Ectodermal cell (in vitro differentiated cells): Measurements from ENCODE around the gene LMO2.

ENCODE experiments used
- H3K27ac ChIP-seq: 2 replicates; pipeline ENCODE4 v1.7.0; 2013; ENCODE audit warnings: mild to moderate bottlenecking, low read depth, low read length; ENCODE audit not compliant: insufficient read depth, poor library complexity, severe bottlenecking
- H3K27me3 ChIP-seq: 2 replicates; pipeline ENCODE4 v1.7.0; 2013; ENCODE audit warnings: mild to moderate bottlenecking, low read length; ENCODE audit not compliant: insufficient read depth, control insufficient read depth, poor library complexity, severe bottlenecking
- H3K36me3 ChIP-seq: one replicate; pipeline ENCODE4 v1.7.0; 2013; ENCODE audit warnings: low read length; ENCODE audit not compliant: control insufficient read depth, insufficient read depth
- H3K4me1 ChIP-seq: one replicate; pipeline ENCODE4 v1.7.0; 2013; ENCODE audit warnings: low read length; ENCODE audit not compliant: control insufficient read depth, insufficient read depth
- H3K4me3 ChIP-seq: 2 replicates; pipeline ENCODE4 v1.7.0; 2013; ENCODE audit warnings: low read depth, low read length, control low read depth; ENCODE audit not compliant: insufficient read depth
- H3K9me3 ChIP-seq: 2 replicates; pipeline ENCODE4 v1.7.0; 2013; ENCODE audit warnings: mild to moderate bottlenecking, low read length, moderate library complexity; ENCODE audit not compliant: control insufficient read depth
- WGBS, 2 experiments: methylation state at CpG; one replicate each; pipeline ENCODE4 v1.1.7; 2013; ENCODE audit warnings: missing lambda C conversion rate in 2 of 2; 5-methylcytosine and 5-hydroxymethylcytosine counted together

The LMO2 gene

DNA sequence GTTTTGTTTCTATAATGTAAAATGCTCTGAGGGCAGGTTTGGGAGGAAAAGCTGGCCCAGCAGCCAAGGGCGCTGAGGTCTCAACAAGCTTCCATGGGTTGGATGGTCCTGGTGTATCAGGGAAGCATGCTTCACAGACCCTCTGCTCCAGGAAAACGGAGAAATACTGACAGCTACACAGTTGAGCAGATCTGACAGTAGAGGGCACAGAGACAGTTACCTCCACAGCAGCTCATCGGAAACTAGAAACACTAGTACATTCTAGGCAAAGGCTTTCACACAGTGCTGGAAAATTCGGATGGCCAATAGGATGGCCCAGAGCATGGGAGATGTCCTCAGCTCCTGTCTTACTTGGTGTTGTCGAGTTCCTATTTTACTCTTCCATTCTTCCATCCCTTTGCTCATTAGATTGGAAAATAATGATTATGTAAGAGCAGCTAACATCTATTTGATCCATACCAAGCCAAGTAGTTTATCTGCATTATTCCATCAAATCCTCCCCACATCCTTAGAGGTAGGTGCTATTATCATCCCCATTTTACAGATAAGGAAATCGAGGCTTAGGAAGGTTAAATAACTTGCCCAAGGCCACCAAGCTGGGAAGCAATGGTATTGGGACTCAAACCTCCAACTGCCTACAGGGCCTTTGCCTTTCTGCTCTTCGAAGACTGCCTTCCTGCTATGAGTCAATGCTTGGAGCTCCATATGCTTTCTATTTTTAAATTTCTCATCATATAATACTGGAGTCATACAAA lies 28.3 kb downstream of the LMO2 start:
- no peaks in the 10 kb centered on the region for H3K9me3 ChIP-seq
- peaks cover 12% of the 10 kb centered on the region for H3K4me1 ChIP-seq
- peaks cover 37% of the 10 kb centered on the region for H3K27me3 ChIP-seq
- WGBS, 2 experiments = 92 to 95% methylated on average over 7 of the region's 7 CpGs
- H3K4me3 ChIP-seq = no peak overlapping the region
- H3K27ac ChIP-seq = no peak overlapping the region
- H3K36me3 ChIP-seq = no peaks in the 10 kb centered on the region

DNA sequence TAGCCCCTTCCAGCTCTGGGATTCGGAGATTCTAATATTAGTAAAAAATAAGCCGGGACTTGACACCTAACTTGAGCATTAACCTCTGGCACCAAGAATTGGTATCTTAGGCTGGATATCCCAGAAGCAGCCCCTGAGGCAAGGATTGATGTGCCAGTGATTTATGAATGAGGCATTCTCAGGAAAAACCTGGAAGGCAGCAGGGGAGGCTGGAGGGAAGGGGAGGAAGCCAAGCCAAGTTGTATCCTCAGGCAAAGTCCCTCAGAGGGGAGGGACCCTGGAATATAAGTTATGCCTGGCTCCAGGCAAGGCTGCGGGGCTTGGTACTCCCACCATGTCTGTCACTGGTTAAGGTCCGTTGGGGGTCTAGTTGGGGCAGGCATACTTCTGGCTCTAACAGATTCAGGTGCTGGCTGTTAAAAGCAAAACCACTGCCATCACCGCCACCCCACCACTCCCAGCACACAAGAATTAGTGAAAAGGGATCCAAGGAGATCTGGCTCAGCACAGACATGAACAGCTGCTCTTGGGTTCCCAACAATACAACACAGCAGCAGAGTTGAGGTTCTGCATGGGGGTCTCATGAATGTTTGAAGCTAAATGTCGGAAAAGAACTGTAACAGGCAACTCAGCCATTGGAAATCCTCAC lies 29.8 kb downstream of the LMO2 start:
- Histone ChIP-seq H3K36me3 (no peaks in the 10 kb centered on the region), H3K4me3 (no peak overlapping the region), H3K27ac (no peak overlapping the region), H3K9me3 (no peaks in the 10 kb centered on the region), H3K27me3 (peaks cover 28% of the 10 kb centered on the region), H3K4me1 (peaks cover 11% of the 10 kb centered on the region)
- WGBS, 2 experiments = 87 to 90% methylated on average over 6 of the region's 6 CpGs

GRCh38 chr11:33861386-33861785 lies 30.5 kb downstream of the LMO2 start:
- no peaks in the 10 kb centered on the region for H3K36me3 ChIP-seq
- WGBS, 2 experiments = 49 to 54% methylated on average over 6 of the region's 6 CpGs
- no peaks in the 10 kb centered on the region for H3K9me3 ChIP-seq
- no peak overlapping the region for H3K4me3 ChIP-seq
- H3K4me1 ChIP-seq = peaks cover 11% of the 10 kb centered on the region
- peaks cover 21% of the 10 kb centered on the region for H3K27me3 ChIP-seq
- no peak overlapping the region for H3K27ac ChIP-seq

- Histone ChIP-seq H3K9me3 (no peaks in the 10 kb centered on the region), H3K27me3 (peaks cover 17% of the 10 kb centered on the region), H3K27ac (no peak overlapping the region), H3K36me3 (no peaks in the 10 kb centered on the region), H3K4me1 (peaks cover 11% of the 10 kb centered on the region), H3K4me3 (no peak overlapping the region)
- 80 to 83% methylated on average over 5 of the region's 5 CpGs for WGBS, 2 experiments
Measured at GRCh38 chr11:33860926-33861325, 30.9 kb downstream of the LMO2 start.

DNA sequence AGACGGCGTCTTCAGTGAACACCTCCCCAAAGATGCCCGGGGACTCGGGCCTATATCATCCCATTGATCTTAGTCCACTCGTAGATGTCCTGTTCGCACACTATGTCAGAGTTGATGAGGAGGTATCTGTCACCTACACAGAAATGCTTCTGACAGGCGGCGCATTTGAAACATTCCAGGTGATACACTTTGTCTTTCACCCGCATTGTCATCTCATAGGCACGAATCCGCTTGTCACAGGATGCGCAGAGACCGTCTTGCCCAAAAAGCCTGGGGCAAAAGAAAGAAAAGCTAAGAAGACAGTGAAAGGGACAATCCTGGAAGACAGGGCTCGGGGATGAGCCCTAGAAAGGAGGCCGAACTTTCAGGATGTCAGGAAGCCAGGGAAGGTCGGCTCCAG lies 32.6 kb downstream of the LMO2 start:
- Histone ChIP-seq H3K36me3 (no peaks in the 10 kb centered on the region), H3K9me3 (no peaks in the 10 kb centered on the region), H3K27me3 (peaks cover 11% of the 10 kb centered on the region), H3K4me1 (peaks cover 11% of the 10 kb centered on the region), H3K27ac (no peak overlapping the region), H3K4me3 (no peak overlapping the region)
- 95 to 96% methylated on average over 16 of the region's 16 CpGs for WGBS, 2 experiments

DNA sequence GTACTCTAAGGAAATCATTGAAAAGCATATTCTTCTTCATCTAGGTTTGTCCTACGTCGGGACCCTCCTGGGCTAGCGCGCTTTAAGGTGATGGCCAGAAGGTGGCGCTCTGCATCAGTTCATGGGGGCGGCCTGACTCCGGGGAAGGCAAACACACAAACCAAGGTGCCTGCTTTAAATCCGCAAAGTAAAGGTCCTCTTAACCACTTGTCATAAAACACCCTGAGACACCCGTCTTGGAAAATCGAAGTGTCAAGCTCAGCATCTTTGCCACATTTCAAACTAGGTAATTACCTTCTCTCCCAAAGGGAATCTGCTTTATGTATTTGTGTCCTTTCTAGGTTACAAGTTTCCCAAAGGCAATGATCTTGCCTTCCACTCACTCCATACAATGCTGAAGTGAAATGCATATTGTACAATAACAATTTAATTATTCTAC lies 33.9 kb downstream of the LMO2 start:
- no peaks in the 10 kb centered on the region for H3K36me3 ChIP-seq
- 6 to 7% methylated on average over 10 of the region's 10 CpGs for WGBS, 2 experiments
- no peak overlapping the region for H3K4me3 ChIP-seq
- no peak overlapping the region for H3K27ac ChIP-seq
- H3K9me3 ChIP-seq = no peaks in the 10 kb centered on the region
- peaks cover 11% of the 10 kb centered on the region for H3K4me1 ChIP-seq
- H3K27me3 ChIP-seq = peaks cover 6% of the 10 kb centered on the region

- no peak overlapping the region for H3K4me3 ChIP-seq
- peaks cover 6% of the 10 kb centered on the region for H3K27me3 ChIP-seq
- no peaks in the 10 kb centered on the region for H3K36me3 ChIP-seq
Measured at GRCh38 chr11:33855500-33855899, 36.4 kb downstream of the LMO2 start.

GRCh38 chr11:33848717-33849390 lies 43.0 kb downstream of the LMO2 start:
- Histone ChIP-seq H3K4me3 (no peak overlapping the region), H3K27me3 (no peaks in the 10 kb centered on the region), H3K27ac (no peak overlapping the region), H3K36me3 (no peaks in the 10 kb centered on the region), H3K9me3 (no peaks in the 10 kb centered on the region), H3K4me1 (no peaks in the 10 kb centered on the region)
- WGBS, 2 experiments = 86 to 94% methylated on average over 6 of the region's 6 CpGs

More at GRCh38 chr11:33855500-33855899, 36.4 kb downstream of the LMO2 start:
- no peak overlapping the region for H3K27ac ChIP-seq
- no peaks in the 10 kb centered on the region for H3K9me3 ChIP-seq
- H3K4me1 ChIP-seq = no peaks in the 10 kb centered on the region
- 78 to 91% methylated on average over 2 of the region's 2 CpGs for WGBS, 2 experiments

- H3K36me3 ChIP-seq = no peaks in the 10 kb centered on the region
- H3K4me1 ChIP-seq = no peaks in the 10 kb centered on the region
- no peak overlapping the region for H3K27ac ChIP-seq
- WGBS, 2 experiments = 100% methylated on average over 1 of the region's 1 CpG; no CpG with 5 or more reads in 1 of the 2 experiments
- H3K27me3 ChIP-seq = no peaks in the 10 kb centered on the region
- no peaks in the 10 kb centered on the region for H3K9me3 ChIP-seq
- H3K4me3 ChIP-seq = no peak overlapping the region
Measured at GRCh38 chr11:33847251-33847650, 44.6 kb downstream of the LMO2 start.

- 87 to 90% methylated on average over 6 of the region's 6 CpGs for WGBS, 2 experiments
- H3K27me3 ChIP-seq = no peaks in the 10 kb centered on the region
- H3K9me3 ChIP-seq = no peaks in the 10 kb centered on the region
- H3K4me3 ChIP-seq = no peak overlapping the region
- no peak overlapping the region for H3K27ac ChIP-seq
- no peaks in the 10 kb centered on the region for H3K36me3 ChIP-seq
- no peaks in the 10 kb centered on the region for H3K4me1 ChIP-seq
Measured at GRCh38 chr11:33844236-33844635, 47.6 kb downstream of the LMO2 start.
